GM23338 (cell line): ENCODE data around the gene PLPP7. TPM values are rescaled to one million over a fixed set of nuclear protein-coding genes. Genes with fewer than 3 reads are reported as not detected.

Experiments
- ATAC-seq: fragments of 200-7000 bp; cut with Tn5 transposase; 3 replicates; pipeline ENCODE4 v1.9.1; 2020
- DNase-seq: peaks from one replicate; pipeline ENCODE4 v3.0.0-alpha.2; 2015; ENCODE audit warnings: low spot score
- H2AFZ ChIP-seq: fragments of 200-600 bp; sonication (generic); 2 replicates; pipeline ENCODE4 v1.8.0; 2016; ENCODE audit warnings: antibody characterized with exemption, mild to moderate bottlenecking, moderate library complexity
- H3F3A ChIP-seq: fragments of 200-600 bp; sonication (generic); replicated peaks from 2 replicates; pipeline ENCODE4 v1.8.0; 2017; ENCODE audit warnings: antibody characterized with exemption, mixed run types, low read depth
- H3K27ac ChIP-seq: fragments of 200-600 bp; sonication (generic); 2 replicates; pipeline ENCODE4 v1.6.1; 2016; ENCODE audit warnings: low read depth
- H3K27me3 ChIP-seq: fragments of 200-600 bp; sonication (generic); 2 replicates; pipeline ENCODE4 v1.8.0; 2016; ENCODE audit warnings: mild to moderate bottlenecking, mixed run types, moderate library complexity; ENCODE audit not compliant: insufficient read depth
- H3K36me3 ChIP-seq: fragments of 200-600 bp; sonication (generic); 2 replicates; pipeline ENCODE4 v1.8.0; 2016; ENCODE audit warnings: mild to moderate bottlenecking; ENCODE audit not compliant: insufficient read depth
- H3K4me1 ChIP-seq: fragments of 200-600 bp; sonication (generic); 2 replicates; pipeline ENCODE4 v1.8.0; 2016; ENCODE audit warnings: mild to moderate bottlenecking, moderate library complexity; ENCODE audit not compliant: insufficient read depth
- H3K4me2 ChIP-seq: fragments of 200-600 bp; sonication (generic); 2 replicates; pipeline ENCODE4 v1.7.1; 2017; ENCODE audit warnings: mixed run types
- H3K4me3 ChIP-seq: fragments of 200-600 bp; sonication (generic); 2 replicates; pipeline ENCODE4 v1.6.1; 2016; ENCODE audit warnings: mixed run types
- H3K79me2 ChIP-seq: fragments of 200-600 bp; sonication (generic); replicated peaks from 2 replicates; pipeline ENCODE4 v1.8.0; 2017; ENCODE audit warnings: mild to moderate bottlenecking; ENCODE audit not compliant: insufficient read depth
- H3K9me2 ChIP-seq: fragments of 200-600 bp; sonication (generic); 2 replicates; pipeline ENCODE4 v1.8.0; 2017; ENCODE audit not compliant: insufficient read depth
- H4K20me1 ChIP-seq: fragments of 200-600 bp; sonication (generic); replicated peaks from 2 replicates; pipeline ENCODE4 v1.8.0; 2017; ENCODE audit warnings: mild to moderate bottlenecking; ENCODE audit not compliant: insufficient read depth
- H3K27ac Mint-ChIP-seq: 2 replicates; pipeline ENCODE4 v1.8.0; 2020; ENCODE audit warnings: inconsistent platforms, mild to moderate bottlenecking, moderate library complexity, mixed read lengths
- H3K27me3 Mint-ChIP-seq: 3 replicates; pipeline ENCODE4 v1.8.0; 2022; ENCODE audit warnings: low read depth, mild to moderate bottlenecking, moderate library complexity, mixed read lengths, inconsistent platforms; ENCODE audit not compliant: insufficient read depth, poor library complexity
- H3K36me3 Mint-ChIP-seq: 3 replicates; pipeline ENCODE4 v1.8.0; 2021; ENCODE audit warnings: low read depth, mild to moderate bottlenecking, inconsistent platforms, moderate library complexity, mixed read lengths
- H3K4me1 Mint-ChIP-seq: 3 replicates; pipeline ENCODE4 v1.8.0; 2020; ENCODE audit warnings: mild to moderate bottlenecking, inconsistent platforms, mixed read lengths
- H3K4me3 Mint-ChIP-seq: 3 replicates; pipeline ENCODE4 v1.8.0; 2021; ENCODE audit warnings: moderate library complexity, mild to moderate bottlenecking, inconsistent platforms, mixed read lengths
- H3K9me3 Mint-ChIP-seq: 3 replicates; pipeline ENCODE4 v1.8.0; 2020; ENCODE audit warnings: moderate library complexity, mild to moderate bottlenecking, inconsistent platforms, mixed read lengths
- CREB1 ChIP-seq: fragments of 250-450 bp; sonication (Bioruptor Pico); IDR thresholded peaks from 2 replicates; pipeline ENCODE4 v1.5.0; 2020; ENCODE audit warnings: low read depth, mild to moderate bottlenecking, moderate library complexity
- EZH2 ChIP-seq: fragments of 200-600 bp; sonication (generic); IDR thresholded peaks from one replicate; pipeline ENCODE4 v1.8.0; 2017; ENCODE audit warnings: antibody characterized with exemption, mild to moderate bottlenecking, low read depth; ENCODE audit not compliant: unreplicated experiment
- EZH2phosphoT487 ChIP-seq: fragments of 200-600 bp; sonication (generic); IDR thresholded peaks from one replicate; pipeline ENCODE4 v1.8.1; 2018; ENCODE audit warnings: antibody characterized with exemption; ENCODE audit not compliant: unreplicated experiment
- JUNB ChIP-seq: IDR thresholded peaks from one replicate; pipeline ENCODE4 v1.6.1; 2016; ENCODE audit warnings: antibody characterized with exemption; ENCODE audit not compliant: unreplicated experiment
- NANOG ChIP-seq: IDR thresholded peaks from 2 replicates; pipeline ENCODE4 v1.6.1; 2016; ENCODE audit warnings: antibody characterized with exemption, borderline replicate concordance
- POLR2AphosphoS5 ChIP-seq: IDR thresholded peaks from 2 replicates; pipeline ENCODE4 v1.6.1; 2016; ENCODE audit warnings: antibody characterized with exemption, low read depth
- STAT1 ChIP-seq: IDR thresholded peaks from one replicate; pipeline ENCODE4 v1.6.1; 2016; ENCODE audit warnings: antibody characterized with exemption; ENCODE audit not compliant: unreplicated experiment
- ZNF114 ChIP-seq: fragments of 250-450 bp; sonication (Bioruptor Pico); IDR thresholded peaks from 2 replicates; pipeline ENCODE4 v1.5.0; 2020; ENCODE audit warnings: mild to moderate bottlenecking, moderate library complexity
- ZNF331 ChIP-seq: fragments of 250-450 bp; sonication (Bioruptor Pico); IDR thresholded peaks from 2 replicates; pipeline ENCODE4 v1.5.0; 2020; ENCODE audit warnings: low read depth, mild to moderate bottlenecking, moderate library complexity
- polyA plus RNA-seq: library from polyadenylated mRNA; unstranded; fragments of >200 nt; fragmentation: Nextera tagmentation; extraction: Ambion mirVana; gene quantifications from 2 replicates; pipeline ENCODE4 v1.2.1, GENCODE V29; 2016
- total RNA-seq: library from RNA; depleted of rRNA; stranded (reverse); fragments of >200 nt; shearing (Covaris generic); gene quantifications from 2 replicates; pipeline ENCODE4 v1.2.3, GENCODE V29; 2014
- TF ChIP-seq, protein P1 (sequence below), 2 experiments: fragments of 200-600 bp in 1 of 2; sonication (generic) in 1 of 2; conservative IDR thresholded peaks; 2 replicates each; pipeline versions ENCODE4 v1.5.1 to v1.6.1; 2016 to 2017; ENCODE audit warnings: antibody characterized with exemption in 2 of 2, low read depth in 2 of 2, mild to moderate bottlenecking in 2 of 2, moderate library complexity in 1 of 2
- TF ChIP-seq, protein P2 (sequence below): fragments of 250-450 bp; sonication (Bioruptor Pico); IDR thresholded peaks from 2 replicates; pipeline ENCODE4 v1.5.0; 2020; ENCODE audit warnings: mild to moderate bottlenecking, moderate library complexity
- TF ChIP-seq, protein P3 (sequence below): IDR thresholded peaks from 2 replicates; pipeline ENCODE4 v1.6.1; 2016; ENCODE audit warnings: antibody characterized with exemption
- TF ChIP-seq, protein P4 (sequence below): IDR thresholded peaks from one replicate; pipeline ENCODE4 v1.6.1; 2018; ENCODE audit warnings: antibody characterized with exemption; ENCODE audit not compliant: unreplicated experiment

Gene PLPP7
- total and polyA plus RNA-seq, 2 experiments from 2014 or later: 1.6 to 2.4 TPM

DNA sequence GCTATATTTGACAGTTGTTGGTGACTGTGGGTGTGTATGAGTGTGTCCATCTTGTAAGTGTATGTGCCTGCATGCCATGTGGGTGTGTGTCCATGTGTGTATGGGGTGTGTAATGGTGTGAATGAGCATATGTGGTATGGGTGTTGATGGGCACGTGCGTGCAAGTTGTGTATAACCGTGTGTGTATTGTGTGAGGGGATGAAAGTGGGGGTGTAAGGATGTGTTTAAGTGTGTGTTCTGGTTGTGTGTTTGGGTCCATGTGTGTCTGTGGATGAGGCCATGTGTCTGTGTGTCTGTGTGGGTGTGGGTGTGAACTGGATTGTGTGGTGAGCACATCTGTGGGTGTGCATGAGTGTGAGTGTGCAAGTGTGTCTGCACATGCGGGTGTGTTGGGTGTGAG lies 7.3 kb upstream of the PLPP7 start:
- H3K9me3 Mint-ChIP-seq: no peaks in the 10 kb centered on the region
- Histone ChIP-seq H2AFZ (peak overlapping the region; percentile 94; the same call in 1 of the 2 replicates), H3K4me1 (no peaks in the 10 kb centered on the region), H3K27ac (no peak overlapping the region), H3K9me2 (no peaks in the 10 kb centered on the region), H4K20me1 (no peaks in the 10 kb centered on the region), H3K36me3 (no peaks in the 10 kb centered on the region), H3K27me3 (peaks cover 16% of the 10 kb centered on the region), H3K4me3 (peak overlapping the region; percentile 79), H3F3A (peaks cover 14% of the 10 kb centered on the region; the same call in 1 of the 2 replicates), H3K79me2 (no peaks in the 10 kb centered on the region), H3K4me2 (peak overlapping the region; percentile 85)
- peaks cover 39% of the 10 kb centered on the region for H3K27me3 Mint-ChIP-seq
- no peak for DNase-seq
- H3K4me1 Mint-ChIP-seq: peaks cover 12% of the 10 kb centered on the region
- ATAC-seq: no peak
- H3K27ac Mint-ChIP-seq: no peak overlapping the region
- H3K4me3 Mint-ChIP-seq: peak overlapping the region; percentile 61
- no peak for TF ChIP-seq EZH2phosphoT487
- TF ChIP-seq EZH2: no peak
- TF ChIP-seq, protein P1, sequence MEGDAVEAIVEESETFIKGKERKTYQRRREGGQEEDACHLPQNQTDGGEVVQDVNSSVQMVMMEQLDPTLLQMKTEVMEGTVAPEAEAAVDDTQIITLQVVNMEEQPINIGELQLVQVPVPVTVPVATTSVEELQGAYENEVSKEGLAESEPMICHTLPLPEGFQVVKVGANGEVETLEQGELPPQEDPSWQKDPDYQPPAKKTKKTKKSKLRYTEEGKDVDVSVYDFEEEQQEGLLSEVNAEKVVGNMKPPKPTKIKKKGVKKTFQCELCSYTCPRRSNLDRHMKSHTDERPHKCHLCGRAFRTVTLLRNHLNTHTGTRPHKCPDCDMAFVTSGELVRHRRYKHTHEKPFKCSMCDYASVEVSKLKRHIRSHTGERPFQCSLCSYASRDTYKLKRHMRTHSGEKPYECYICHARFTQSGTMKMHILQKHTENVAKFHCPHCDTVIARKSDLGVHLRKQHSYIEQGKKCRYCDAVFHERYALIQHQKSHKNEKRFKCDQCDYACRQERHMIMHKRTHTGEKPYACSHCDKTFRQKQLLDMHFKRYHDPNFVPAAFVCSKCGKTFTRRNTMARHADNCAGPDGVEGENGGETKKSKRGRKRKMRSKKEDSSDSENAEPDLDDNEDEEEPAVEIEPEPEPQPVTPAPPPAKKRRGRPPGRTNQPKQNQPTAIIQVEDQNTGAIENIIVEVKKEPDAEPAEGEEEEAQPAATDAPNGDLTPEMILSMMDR (conservative IDR thresholded peaks at IDR 0.05; ENCODE audit: low read depth in 2 of 2): no peak
- TF ChIP-seq POLR2AphosphoS5: no peak
- no peak for TF ChIP-seq NANOG
- no peak for TF ChIP-seq CREB1 (CRISPR knock-in tag)
- TF ChIP-seq, protein P2, sequence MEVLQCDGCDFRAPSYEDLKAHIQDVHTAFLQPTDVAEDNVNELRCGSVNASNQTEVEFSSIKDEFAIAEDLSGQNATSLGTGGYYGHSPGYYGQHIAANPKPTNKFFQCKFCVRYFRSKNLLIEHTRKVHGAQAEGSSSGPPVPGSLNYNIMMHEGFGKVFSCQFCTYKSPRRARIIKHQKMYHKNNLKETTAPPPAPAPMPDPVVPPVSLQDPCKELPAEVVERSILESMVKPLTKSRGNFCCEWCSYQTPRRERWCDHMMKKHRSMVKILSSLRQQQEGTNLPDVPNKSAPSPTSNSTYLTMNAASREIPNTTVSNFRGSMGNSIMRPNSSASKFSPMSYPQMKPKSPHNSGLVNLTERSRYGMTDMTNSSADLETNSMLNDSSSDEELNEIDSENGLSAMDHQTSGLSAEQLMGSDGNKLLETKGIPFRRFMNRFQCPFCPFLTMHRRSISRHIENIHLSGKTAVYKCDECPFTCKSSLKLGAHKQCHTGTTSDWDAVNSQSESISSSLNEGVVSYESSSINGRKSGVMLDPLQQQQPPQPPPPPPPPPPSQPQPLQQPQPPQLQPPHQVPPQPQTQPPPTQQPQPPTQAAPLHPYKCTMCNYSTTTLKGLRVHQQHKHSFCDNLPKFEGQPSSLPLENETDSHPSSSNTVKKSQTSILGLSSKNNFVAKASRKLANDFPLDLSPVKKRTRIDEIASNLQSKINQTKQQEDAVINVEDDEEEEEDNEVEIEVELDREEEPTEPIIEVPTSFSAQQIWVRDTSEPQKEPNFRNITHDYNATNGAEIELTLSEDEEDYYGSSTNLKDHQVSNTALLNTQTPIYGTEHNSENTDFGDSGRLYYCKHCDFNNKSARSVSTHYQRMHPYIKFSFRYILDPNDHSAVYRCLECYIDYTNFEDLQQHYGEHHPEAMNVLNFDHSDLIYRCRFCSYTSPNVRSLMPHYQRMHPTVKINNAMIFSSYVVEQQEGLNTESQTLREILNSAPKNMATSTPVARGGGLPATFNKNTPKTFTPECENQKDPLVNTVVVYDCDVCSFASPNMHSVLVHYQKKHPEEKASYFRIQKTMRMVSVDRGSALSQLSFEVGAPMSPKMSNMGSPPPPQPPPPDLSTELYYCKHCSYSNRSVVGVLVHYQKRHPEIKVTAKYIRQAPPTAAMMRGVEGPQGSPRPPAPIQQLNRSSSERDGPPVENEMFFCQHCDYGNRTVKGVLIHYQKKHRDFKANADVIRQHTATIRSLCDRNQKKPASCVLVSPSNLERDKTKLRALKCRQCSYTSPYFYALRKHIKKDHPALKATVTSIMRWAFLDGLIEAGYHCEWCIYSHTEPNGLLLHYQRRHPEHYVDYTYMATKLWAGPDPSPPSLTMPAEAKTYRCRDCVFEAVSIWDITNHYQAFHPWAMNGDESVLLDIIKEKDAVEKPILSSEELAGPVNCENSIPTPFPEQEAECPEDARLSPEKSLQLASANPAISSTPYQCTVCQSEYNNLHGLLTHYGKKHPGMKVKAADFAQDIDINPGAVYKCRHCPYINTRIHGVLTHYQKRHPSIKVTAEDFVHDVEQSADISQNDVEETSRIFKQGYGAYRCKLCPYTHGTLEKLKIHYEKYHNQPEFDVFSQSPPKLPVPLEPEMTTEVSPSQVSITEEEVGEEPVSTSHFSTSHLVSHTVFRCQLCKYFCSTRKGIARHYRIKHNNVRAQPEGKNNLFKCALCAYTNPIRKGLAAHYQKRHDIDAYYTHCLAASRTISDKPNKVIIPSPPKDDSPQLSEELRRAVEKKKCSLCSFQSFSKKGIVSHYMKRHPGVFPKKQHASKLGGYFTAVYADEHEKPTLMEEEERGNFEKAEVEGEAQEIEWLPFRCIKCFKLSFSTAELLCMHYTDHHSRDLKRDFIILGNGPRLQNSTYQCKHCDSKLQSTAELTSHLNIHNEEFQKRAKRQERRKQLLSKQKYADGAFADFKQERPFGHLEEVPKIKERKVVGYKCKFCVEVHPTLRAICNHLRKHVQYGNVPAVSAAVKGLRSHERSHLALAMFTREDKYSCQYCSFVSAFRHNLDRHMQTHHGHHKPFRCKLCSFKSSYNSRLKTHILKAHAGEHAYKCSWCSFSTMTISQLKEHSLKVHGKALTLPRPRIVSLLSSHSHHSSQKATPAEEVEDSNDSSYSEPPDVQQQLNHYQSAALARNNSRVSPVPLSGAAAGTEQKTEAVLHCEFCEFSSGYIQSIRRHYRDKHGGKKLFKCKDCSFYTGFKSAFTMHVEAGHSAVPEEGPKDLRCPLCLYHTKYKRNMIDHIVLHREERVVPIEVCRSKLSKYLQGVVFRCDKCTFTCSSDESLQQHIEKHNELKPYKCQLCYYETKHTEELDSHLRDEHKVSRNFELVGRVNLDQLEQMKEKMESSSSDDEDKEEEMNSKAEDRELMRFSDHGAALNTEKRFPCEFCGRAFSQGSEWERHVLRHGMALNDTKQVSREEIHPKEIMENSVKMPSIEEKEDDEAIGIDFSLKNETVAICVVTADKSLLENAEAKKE (CRISPR knock-in tag): no peak
- no peak for TF ChIP-seq ZNF114
- TF ChIP-seq, protein P3, sequence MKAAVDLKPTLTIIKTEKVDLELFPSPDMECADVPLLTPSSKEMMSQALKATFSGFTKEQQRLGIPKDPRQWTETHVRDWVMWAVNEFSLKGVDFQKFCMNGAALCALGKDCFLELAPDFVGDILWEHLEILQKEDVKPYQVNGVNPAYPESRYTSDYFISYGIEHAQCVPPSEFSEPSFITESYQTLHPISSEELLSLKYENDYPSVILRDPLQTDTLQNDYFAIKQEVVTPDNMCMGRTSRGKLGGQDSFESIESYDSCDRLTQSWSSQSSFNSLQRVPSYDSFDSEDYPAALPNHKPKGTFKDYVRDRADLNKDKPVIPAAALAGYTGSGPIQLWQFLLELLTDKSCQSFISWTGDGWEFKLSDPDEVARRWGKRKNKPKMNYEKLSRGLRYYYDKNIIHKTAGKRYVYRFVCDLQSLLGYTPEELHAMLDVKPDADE: no peak
- TF ChIP-seq, protein P4, sequence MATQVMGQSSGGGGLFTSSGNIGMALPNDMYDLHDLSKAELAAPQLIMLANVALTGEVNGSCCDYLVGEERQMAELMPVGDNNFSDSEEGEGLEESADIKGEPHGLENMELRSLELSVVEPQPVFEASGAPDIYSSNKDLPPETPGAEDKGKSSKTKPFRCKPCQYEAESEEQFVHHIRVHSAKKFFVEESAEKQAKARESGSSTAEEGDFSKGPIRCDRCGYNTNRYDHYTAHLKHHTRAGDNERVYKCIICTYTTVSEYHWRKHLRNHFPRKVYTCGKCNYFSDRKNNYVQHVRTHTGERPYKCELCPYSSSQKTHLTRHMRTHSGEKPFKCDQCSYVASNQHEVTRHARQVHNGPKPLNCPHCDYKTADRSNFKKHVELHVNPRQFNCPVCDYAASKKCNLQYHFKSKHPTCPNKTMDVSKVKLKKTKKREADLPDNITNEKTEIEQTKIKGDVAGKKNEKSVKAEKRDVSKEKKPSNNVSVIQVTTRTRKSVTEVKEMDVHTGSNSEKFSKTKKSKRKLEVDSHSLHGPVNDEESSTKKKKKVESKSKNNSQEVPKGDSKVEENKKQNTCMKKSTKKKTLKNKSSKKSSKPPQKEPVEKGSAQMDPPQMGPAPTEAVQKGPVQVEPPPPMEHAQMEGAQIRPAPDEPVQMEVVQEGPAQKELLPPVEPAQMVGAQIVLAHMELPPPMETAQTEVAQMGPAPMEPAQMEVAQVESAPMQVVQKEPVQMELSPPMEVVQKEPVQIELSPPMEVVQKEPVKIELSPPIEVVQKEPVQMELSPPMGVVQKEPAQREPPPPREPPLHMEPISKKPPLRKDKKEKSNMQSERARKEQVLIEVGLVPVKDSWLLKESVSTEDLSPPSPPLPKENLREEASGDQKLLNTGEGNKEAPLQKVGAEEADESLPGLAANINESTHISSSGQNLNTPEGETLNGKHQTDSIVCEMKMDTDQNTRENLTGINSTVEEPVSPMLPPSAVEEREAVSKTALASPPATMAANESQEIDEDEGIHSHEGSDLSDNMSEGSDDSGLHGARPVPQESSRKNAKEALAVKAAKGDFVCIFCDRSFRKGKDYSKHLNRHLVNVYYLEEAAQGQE: no peak
- TF ChIP-seq JUNB: no peak
- TF ChIP-seq STAT1: no peak
- TF ChIP-seq ZNF331 (CRISPR knock-in tag): no peak
- H3K36me3 Mint-ChIP-seq: no peaks in the 10 kb centered on the region
